LNCAP (cell line): ENCODE measurements around the gene OLFML3.

Experiments used
- CTCF ChIP-seq: fragments of 450-650 bp; IDR thresholded peaks from 2 replicates; pipeline ENCODE4 v1.5.1; 2017; ENCODE audit warnings: mild to moderate bottlenecking

OLFML3 gene

DNA sequence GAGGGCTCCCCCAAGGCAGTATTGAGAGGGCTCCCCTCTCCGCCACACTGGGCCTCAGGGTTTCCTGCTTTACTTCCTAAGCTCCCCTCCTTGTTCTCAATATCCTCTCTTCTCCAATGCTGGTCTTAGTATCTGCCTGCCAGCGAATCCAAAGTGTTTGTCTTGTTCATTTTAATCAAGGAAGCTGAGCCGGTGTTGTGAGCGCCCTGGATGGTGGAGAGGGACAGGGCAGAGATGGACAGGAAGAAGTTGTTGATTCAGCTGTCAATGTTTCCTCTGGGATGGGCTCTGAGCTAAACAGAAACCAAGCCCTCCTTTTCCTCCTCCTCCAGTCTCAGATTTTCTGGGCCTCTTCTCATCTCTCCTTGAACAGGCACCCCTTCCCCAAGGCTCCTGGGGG, 5.4 kb downstream of the OLFML3 start:
- no peak for TF ChIP-seq CTCF

GRCh38 chr1:113986802-113987201, 7.5 kb downstream of the OLFML3 start:
- TF ChIP-seq CTCF: no peak

DNA sequence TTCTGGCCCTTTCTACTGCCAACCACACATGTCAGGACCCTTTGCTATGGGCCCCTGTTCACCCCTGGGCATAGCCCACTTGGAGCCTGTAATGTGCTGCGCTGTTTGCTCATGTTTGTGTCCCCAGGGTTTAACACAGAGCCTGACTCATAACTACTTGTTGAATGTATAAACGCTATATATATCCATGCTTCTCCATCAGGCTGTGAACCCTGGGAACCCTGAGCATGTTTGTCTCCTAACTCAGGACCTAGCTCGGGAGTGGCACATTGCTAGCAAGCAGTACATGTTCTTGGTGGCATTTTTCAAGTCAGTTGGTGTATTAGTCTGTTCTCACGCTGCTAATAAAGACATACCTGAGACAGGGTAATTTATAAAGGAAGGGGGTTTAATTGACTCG, 8.0 kb downstream of the OLFML3 start:
- no peak for TF ChIP-seq CTCF

GRCh38 chr1:113990530-113990929, 11.3 kb downstream of the OLFML3 start:
- no peak for TF ChIP-seq CTCF

GRCh38 chr1:113990961-113991360, 11.7 kb downstream of the OLFML3 start:
- TF ChIP-seq CTCF: no peak

DNA sequence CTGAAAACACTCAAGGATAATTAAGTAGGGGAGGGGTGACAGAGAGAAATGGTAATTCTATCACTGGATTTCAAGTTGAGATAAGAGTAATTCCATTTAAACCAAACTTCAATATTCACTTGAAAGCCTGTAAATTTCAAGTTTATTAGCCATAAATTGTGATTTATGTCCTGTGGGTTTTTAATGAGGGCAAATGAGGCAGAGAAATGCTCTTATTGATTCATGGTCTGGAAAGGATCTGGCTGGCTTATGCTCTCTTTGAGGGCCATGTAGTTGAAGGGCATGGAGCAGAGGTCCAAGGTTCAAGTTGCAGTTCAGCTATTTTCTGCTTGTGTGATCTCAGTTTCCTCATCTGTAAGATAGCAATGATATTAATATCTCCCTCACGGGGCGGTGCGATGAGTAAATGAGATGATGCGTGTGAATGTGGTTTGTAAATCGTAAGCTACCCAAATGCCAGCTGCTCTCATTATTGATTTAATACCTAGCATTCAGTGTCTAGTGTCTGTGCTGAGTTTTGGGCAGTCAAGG, 12.3 kb downstream of the OLFML3 start:
- no peak for TF ChIP-seq CTCF

- no peak for TF ChIP-seq CTCF
These were observed 13.8 kb downstream of the OLFML3 start for GRCh38 chr1:113993072-113993471.

DNA sequence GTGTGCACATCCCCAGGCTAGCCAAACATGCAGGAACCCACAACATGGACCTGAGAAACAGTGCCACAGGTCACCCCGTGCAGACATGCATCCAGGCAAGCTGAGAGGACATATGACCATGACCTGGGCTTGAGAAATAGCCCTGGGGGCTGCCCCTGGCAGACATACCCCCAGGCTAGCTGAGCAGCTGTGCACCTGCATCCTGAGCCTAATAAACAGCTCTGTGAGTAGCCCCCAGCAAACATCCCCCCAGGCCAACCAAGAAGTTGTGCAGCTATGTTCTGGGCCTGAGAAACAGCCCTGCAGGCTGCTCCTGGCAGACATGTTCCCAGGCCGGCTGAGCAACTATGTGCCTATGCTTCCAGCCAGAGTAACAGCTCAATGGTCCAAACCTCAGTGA, 14.5 kb downstream of the OLFML3 start:
- TF ChIP-seq CTCF: no peak
